GM15510 (cell line): ENCODE results near the gene BDNF.

ENCODE experiments used
- POLR2A ChIP-seq: IDR thresholded peaks from 3 replicates; pipeline ENCODE4 v1.6.1; 2011; ENCODE audit warnings: borderline replicate concordance; ENCODE audit not compliant: insufficient read length; ENCODE audit errors: extremely low read depth

Gene BDNF

GRCh38 chr11:27717377-27717776 is 17.1 kb upstream of the BDNF start:
- no peak for TF ChIP-seq POLR2A

- no peak for TF ChIP-seq POLR2A
Measured at GRCh38 chr11:27716835-27717234, 16.6 kb upstream of the BDNF start.

- no peak for TF ChIP-seq POLR2A
Measured at GRCh38 chr11:27716216-27716615, 16.0 kb upstream of the BDNF start.

- TF ChIP-seq POLR2A, result no peak
Measured at GRCh38 chr11:27711725-27712124, 11.5 kb upstream of the BDNF start.

GRCh38 chr11:27710536-27710935 is 10.3 kb upstream of the BDNF start:
- TF ChIP-seq POLR2A, result no peak

GRCh38 chr11:27707676-27708075 is 7.4 kb upstream of the BDNF start:
- no peak for TF ChIP-seq POLR2A

- no peak for TF ChIP-seq POLR2A
Measured at GRCh38 chr11:27705873-27706820, 5.9 kb upstream of the BDNF start.

GRCh38 chr11:27703481-27703880 is 3.2 kb upstream of the BDNF start:
- TF ChIP-seq POLR2A, result no peak

GRCh38 chr11:27702811-27703210 is 2.6 kb upstream of the BDNF start:
- TF ChIP-seq POLR2A, result no peak

- TF ChIP-seq POLR2A, result no peak
Measured at GRCh38 chr11:27701355-27702105, 1.3 kb upstream of the BDNF start.

GRCh38 chr11:27699926-27700350 is 317 bp downstream of the BDNF start:
- TF ChIP-seq POLR2A, result no peak

- TF ChIP-seq POLR2A, result no peak
Measured at GRCh38 chr11:27699242-27699925, 871 bp downstream of the BDNF start.

- no peak for TF ChIP-seq POLR2A
Measured at GRCh38 chr11:27698872-27699241, 1.4 kb downstream of the BDNF start.

GRCh38 chr11:27697679-27698275 is 2.5 kb downstream of the BDNF start:
- TF ChIP-seq POLR2A, result no peak

- TF ChIP-seq POLR2A, result no peak
Measured at GRCh38 chr11:27696961-27697360, 3.3 kb downstream of the BDNF start.
